HEK293T (cell line): ENCODE measurements around the gene EIPR1.

Source experiments
- ARNT ChIP-seq: fragments of 450-650 bp; IDR thresholded peaks from 2 replicates; pipeline ENCODE4 v1.6.1; 2017; ENCODE audit warnings: mild to moderate bottlenecking
- BHLHE40 ChIP-seq: fragments of 450-650 bp; IDR thresholded peaks from 2 replicates; pipeline ENCODE4 v1.6.1; 2016; ENCODE audit warnings: mild to moderate bottlenecking, moderate library complexity, borderline replicate concordance
- ELF4 ChIP-seq: fragments of 450-650 bp; IDR thresholded peaks from 2 replicates; pipeline ENCODE4 v1.6.1; 2017; ENCODE audit warnings: antibody characterized with exemption
- FOXA1 ChIP-seq: fragments of 450-650 bp; IDR thresholded peaks from 2 replicates; pipeline ENCODE4 v1.6.1; 2016; ENCODE audit warnings: mild to moderate bottlenecking
- FOXK2 ChIP-seq: fragments of 450-650 bp; IDR thresholded peaks from 2 replicates; pipeline ENCODE4 v1.6.1; 2016; ENCODE audit warnings: mild to moderate bottlenecking
- FOXM1 ChIP-seq: fragments of 450-650 bp; IDR thresholded peaks from 2 replicates; pipeline ENCODE4 v1.6.1; 2017; ENCODE audit warnings: mild to moderate bottlenecking, borderline replicate concordance
- HDGF ChIP-seq: fragments of 450-650 bp; IDR thresholded peaks from 2 replicates; pipeline ENCODE4 v1.6.1; 2017; ENCODE audit warnings: antibody characterized with exemption, borderline replicate concordance
- L3MBTL2 ChIP-seq: fragments of 450-650 bp; conservative IDR thresholded peaks from 2 replicates; pipeline ENCODE4 v1.6.1; 2016; ENCODE audit warnings: mild to moderate bottlenecking
- NFRKB ChIP-seq: fragments of 450-650 bp; IDR thresholded peaks from 2 replicates; pipeline ENCODE4 v1.6.1; 2016; ENCODE audit warnings: mild to moderate bottlenecking, moderate library complexity
- PKNOX1 ChIP-seq: fragments of 450-650 bp; IDR thresholded peaks from 2 replicates; pipeline ENCODE4 v1.6.1; 2016
- SP1 ChIP-seq: fragments of 450-650 bp; IDR thresholded peaks from 2 replicates; pipeline ENCODE4 v1.6.1; 2017
- SUZ12 ChIP-seq: fragments of 450-650 bp; IDR thresholded peaks from 2 replicates; pipeline ENCODE4 v1.6.1; 2016; ENCODE audit warnings: mild to moderate bottlenecking
- TARDBP ChIP-seq: fragments of 450-650 bp; IDR thresholded peaks from 2 replicates; pipeline ENCODE4 v1.6.1; 2016
- ZNF384 ChIP-seq: fragments of 450-650 bp; IDR thresholded peaks from 2 replicates; pipeline ENCODE4 v1.6.1; 2016

- no peak for TF ChIP-seq SUZ12
- no peak for TF ChIP-seq ARNT
- TF ChIP-seq FOXA1: no peak
- no peak for TF ChIP-seq SP1
- no peak for TF ChIP-seq NFRKB
- no peak for TF ChIP-seq ZNF384
- TF ChIP-seq PKNOX1: no peak
- TF ChIP-seq FOXM1: no peak
- TF ChIP-seq L3MBTL2: no peak
- TF ChIP-seq HDGF: no peak
- TF ChIP-seq ELF4: no peak
- no peak for TF ChIP-seq BHLHE40
- TF ChIP-seq FOXK2: no peak
- no peak for TF ChIP-seq TARDBP
These were observed 88.5 kb downstream of the EIPR1 start for GRCh38 chr2:3289171-3289515.
